Measurements from ENCODE around the gene PMM2.
A peak's percentile ranks its signal among the peaks of the same experiment; 100 is the strongest.
"Not testable (repeated sequence)": the region's sequence is repeated elsewhere in the genome, so short reads cannot be mapped to it uniquely, and the experiment has no call there.

Gene PMM2

DNA sequence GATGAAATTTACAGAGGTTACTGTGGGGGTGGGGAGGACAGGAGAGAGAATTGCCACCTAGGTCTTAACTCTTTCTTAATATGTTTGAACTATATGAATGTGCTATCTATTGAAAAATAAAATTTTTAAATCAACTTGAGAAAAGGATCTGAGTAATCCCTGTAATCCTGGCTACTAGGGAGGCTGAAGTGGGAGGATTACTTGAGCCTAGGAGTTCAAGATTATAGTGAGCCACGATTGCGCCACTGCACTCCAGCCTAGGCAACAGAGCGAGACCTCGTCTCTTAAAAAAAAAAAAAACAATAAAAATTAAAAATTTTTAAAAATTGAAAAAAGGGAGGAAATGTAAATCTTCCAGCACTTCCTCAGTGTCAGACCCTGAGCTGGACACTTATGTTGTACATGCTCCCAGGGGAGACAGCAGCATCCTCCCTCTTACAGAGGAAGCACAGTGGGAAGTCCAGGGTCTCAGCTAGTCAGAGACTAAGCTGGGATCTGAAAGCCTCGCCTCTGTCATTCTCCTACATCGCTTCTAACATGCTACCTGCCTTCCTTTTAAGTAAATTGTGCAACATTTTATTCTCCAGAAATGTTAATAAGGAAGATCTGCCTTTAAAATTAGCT, 21.9 kb downstream of the PMM2 start:
- Histone ChIP-seq H3K9me3 (replicated peaks in 1 of 11) (no peaks in the 10 kb centered on the region), H3K27ac (peak overlapping the region in 9 of 11 experiments; percentile 25 to 58 (median 46); a peak in 13 of 22 replicates), H3K4me2 (peak overlapping the region in 10 of 11 experiments; percentile 20 to 76 (median 60); a peak in 19 of 22 replicates), H3K4me1 (peaks cover 40 to 76% (median 64%) of the 10 kb centered on the region in 10 experiments), H3K4me3 (no peak overlapping the region), H3K27me3 (no peaks in the 10 kb centered on the region), H3K36me3 (peaks cover 64 to 100% (median 98%) of the 10 kb centered on the region in 11 experiments), H3K9ac (peak overlapping the region in 2 of 11 experiments; percentile 17 to 19; a peak in 3 of 22 replicates), H4K20me1 (peaks cover 0 to 96% (median 33%) of the 10 kb centered on the region in 11 experiments; a peak in 14 of 22 replicates)
- TF ChIP-seq Cebpa-rat (IDR thresholded peaks at IDR 0.05), result 0 out of 22 replicates have a peak, but pooled peaks of 2 of the 11 experiments have one; percentile 5 to 36

DNA sequence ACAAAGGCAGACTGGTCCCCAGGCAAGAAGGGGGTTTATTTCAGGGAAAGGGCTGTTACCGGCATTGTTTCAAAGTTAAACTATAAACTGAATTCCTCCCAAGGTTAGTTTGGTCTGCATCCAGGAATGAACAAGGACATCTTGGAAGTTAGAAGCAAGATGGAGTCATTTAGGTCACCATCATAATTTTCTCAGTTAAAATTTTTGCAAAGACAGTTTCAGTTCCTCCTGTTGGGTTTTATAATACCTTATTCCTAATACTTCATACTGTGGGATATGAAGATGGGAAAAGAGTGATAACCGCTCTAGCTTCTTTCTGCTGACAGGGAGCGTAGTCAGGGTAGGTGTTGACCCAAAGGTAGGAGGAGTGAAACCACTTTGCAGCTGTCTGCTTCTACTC, 24.8 kb downstream of the PMM2 start:
- TF ChIP-seq Cebpa-rat (IDR thresholded peaks at IDR 0.05), result no peak
- peaks cover 63 to 100% (median 96%) of the 10 kb centered on the region in 11 experiments for H3K36me3 ChIP-seq

DNA sequence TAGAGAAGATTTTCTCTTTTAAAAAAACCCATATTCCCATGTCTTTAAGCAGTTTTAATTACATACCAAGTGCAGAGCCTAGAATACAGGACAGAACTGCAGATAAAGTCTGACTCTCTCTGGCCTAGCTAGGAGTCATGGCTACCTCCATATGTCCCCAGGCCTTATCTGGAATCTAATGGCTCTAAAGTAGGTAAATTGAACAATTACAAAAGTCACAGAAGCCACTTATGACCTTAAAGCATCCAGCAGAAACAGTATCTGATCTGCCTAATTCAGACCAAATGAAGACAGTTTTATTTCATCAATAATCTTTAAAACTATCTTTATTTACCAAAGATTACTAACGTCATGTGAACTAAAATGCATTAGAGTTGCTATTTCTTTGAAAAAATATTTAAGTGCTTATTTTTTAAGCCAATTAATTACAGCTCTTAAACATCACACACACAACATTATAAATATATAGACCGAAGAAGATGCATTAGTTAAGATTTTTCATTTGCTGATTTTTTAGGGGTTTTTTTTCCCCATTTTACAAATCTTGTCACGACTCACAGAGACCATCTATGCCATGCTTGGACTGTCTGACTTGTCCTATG, 28.7 kb downstream of the PMM2 start:
- no peak overlapping the region for H3K9ac ChIP-seq
- no peak overlapping the region for H3K27ac ChIP-seq
- TF ChIP-seq Cebpa-rat (IDR thresholded peaks at IDR 0.05), result no peak
- H3K4me1 ChIP-seq, result peaks cover 10 to 59% (median 46%) of the 10 kb centered on the region in 10 experiments
- no peak overlapping the region for H3K4me2 ChIP-seq
- peaks cover 66 to 96% (median 86%) of the 10 kb centered on the region in 11 experiments for H3K36me3 ChIP-seq
- peaks cover 3 to 81% (median 33%) of the 10 kb centered on the region in 11 experiments; a peak in 18 of 22 replicates for H4K20me1 ChIP-seq
- H3K4me3 ChIP-seq, result no peak overlapping the region
- no peaks in the 10 kb centered on the region for H3K9me3 ChIP-seq (replicated peaks in 1 of 11)
- no peaks in the 10 kb centered on the region for H3K27me3 ChIP-seq

More for the DNA sequence above, 24.8 kb downstream of the PMM2 start:
- Histone ChIP-seq H3K27me3 (no peaks in the 10 kb centered on the region), H3K4me2 (peak overlapping the region in 2 of 11 experiments; percentile 16 to 73; a peak in 2 of 22 replicates), H3K4me3 (no peak overlapping the region), H3K4me1 (peaks cover 23 to 61% (median 49%) of the 10 kb centered on the region in 10 experiments), H4K20me1 (peaks cover 0 to 87% (median 33%) of the 10 kb centered on the region in 11 experiments; a peak in 14 of 22 replicates), H3K9me3 (replicated peaks in 1 of 11) (no peaks in the 10 kb centered on the region), H3K9ac (no peak overlapping the region), H3K27ac (0 out of 22 replicates have a peak overlapping the region, but pooled peaks of 2 of the 11 experiments have one; percentile 1 to 47)

DNA sequence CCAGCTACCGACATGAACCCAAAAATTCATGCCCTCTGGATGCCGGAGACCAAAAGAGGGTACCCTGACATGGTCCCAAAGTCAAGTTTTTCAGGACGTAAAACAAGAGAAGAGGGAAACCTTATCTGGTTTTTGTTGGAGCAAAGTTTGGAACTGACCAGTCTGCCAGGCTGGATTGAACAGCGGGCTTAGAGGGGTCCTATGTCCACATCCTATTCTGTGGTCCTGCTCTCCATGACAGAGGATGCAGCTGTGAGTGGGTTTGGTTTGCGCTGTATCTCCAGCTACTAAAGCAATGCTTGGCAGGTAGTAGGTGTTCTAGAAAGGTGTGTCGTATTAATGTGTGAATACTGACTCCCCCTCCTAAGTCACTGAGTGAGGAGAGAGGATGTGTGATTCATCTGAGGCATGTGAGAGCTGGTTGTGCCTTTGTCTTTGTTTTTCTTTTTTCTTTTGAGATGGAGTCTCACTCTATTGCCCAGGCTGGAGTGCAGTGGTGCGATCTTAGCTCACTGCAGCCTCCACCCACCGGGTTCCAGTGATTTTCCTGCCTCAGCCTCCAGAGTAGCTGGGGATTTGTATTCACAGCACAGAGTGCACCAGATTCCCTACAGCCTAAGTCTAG, 31.0 kb downstream of the PMM2 start:
- Histone ChIP-seq H4K20me1 (peaks cover 3 to 75% (median 40%) of the 10 kb centered on the region in 11 experiments; a peak in 17 of 22 replicates), H3K27ac (0 out of 22 replicates have a peak overlapping the region, but pooled peaks of 2 of the 11 experiments have one; percentile 3 to 25), H3K4me1 (peaks cover 33 to 62% (median 55%) of the 10 kb centered on the region in 10 experiments), H3K4me3 (no peak overlapping the region), H3K36me3 (peaks cover 49 to 83% (median 64%) of the 10 kb centered on the region in 11 experiments), H3K4me2 (peak overlapping the region in 6 of 11 experiments; percentile 1 to 88 (median 30); a peak in 8 of 22 replicates), H3K9me3 (replicated peaks in 1 of 11) (no peaks in the 10 kb centered on the region), H3K9ac (peak overlapping the region in 1 of 11 experiments; percentile 8; a peak in 2 of 22 replicates), H3K27me3 (no peaks in the 10 kb centered on the region)
- TF ChIP-seq Cebpa-rat (IDR thresholded peaks at IDR 0.05), result no peak

- peak overlapping the region in 7 of 10 experiments; percentile 7 to 55 (median 32); a peak in 8 of 20 replicates for H3K4me3 ChIP-seq
- no peak for TF ChIP-seq Cebpa-rat (IDR thresholded peaks at IDR 0.05)
- H3K27ac ChIP-seq, result peak overlapping the region in 9 of 11 experiments; percentile 72 to 89 (median 83); a peak in 18 of 22 replicates
- H3K27me3 ChIP-seq, result no peaks in the 10 kb centered on the region
- H3K9ac ChIP-seq, result peak overlapping the region; percentile 10 to 79 (median 73); a peak in 20 of 22 replicates
- H3K4me2 ChIP-seq, result peak overlapping the region; percentile 72 to 96 (median 88)
- H3K36me3 ChIP-seq, result peaks cover 23 to 55% (median 43%) of the 10 kb centered on the region in 11 experiments
- H3K4me1 ChIP-seq, result peaks cover 36 to 79% (median 67%) of the 10 kb centered on the region in 10 experiments
- H4K20me1 ChIP-seq, result peaks cover 3 to 75% (median 40%) of the 10 kb centered on the region in 11 experiments; a peak in 17 of 22 replicates
- H3K9me3 ChIP-seq (replicated peaks in 1 of 11), result no peaks in the 10 kb centered on the region
These were observed 33.8 kb downstream of the PMM2 start for GRCh38 chr16:8831450-8831849.

GRCh38 chr16:8831871-8832716, 34.5 kb downstream of the PMM2 start:
- H3K36me3 ChIP-seq, result peaks cover 23 to 48% (median 37%) of the 10 kb centered on the region in 11 experiments
- H3K4me1 ChIP-seq, result peaks cover 36 to 75% (median 67%) of the 10 kb centered on the region in 10 experiments
- H4K20me1 ChIP-seq, result peaks cover 3 to 76% (median 40%) of the 10 kb centered on the region in 11 experiments; a peak in 17 of 22 replicates
- peak overlapping the region; percentile 10 to 79 (median 73); a peak in 21 of 22 replicates for H3K9ac ChIP-seq
- H3K27ac ChIP-seq, result peak overlapping the region in 10 of 11 experiments; percentile 48 to 89 (median 82); a peak in 21 of 22 replicates
- H3K4me3 ChIP-seq, result peak overlapping the region in 8 of 10 experiments; percentile 7 to 55 (median 33); a peak in 12 of 20 replicates
- TF ChIP-seq Cebpa-rat (IDR thresholded peaks at IDR 0.05), result no peak
- no peaks in the 10 kb centered on the region for H3K9me3 ChIP-seq (replicated peaks in 1 of 11)
- H3K27me3 ChIP-seq, result no peaks in the 10 kb centered on the region
- H3K4me2 ChIP-seq, result peak overlapping the region; percentile 72 to 96 (median 88)

DNA sequence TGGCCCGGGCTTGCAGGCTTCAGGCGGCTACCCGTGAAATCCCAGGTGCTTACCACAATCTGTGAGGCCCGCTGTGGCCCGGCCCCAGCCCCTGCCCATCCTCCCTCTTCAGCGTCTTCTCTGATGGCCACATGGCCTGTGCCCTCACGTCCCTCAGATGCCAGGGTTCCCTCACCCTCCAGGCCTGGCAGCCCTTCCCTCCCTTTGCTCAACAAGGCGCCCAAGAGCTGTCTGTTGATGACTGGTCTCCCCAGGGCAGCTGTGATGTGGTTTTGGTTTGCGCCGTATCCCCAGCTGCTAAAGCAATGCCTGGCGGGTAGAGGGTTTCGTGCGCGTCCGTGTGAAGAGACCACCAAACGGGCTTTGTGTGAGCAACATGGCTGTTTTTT, 35.1 kb downstream of the PMM2 start:
- H3K4me2 ChIP-seq, result peak overlapping the region; percentile 72 to 96 (median 88)
- H3K36me3 ChIP-seq, result peaks cover 23 to 49% (median 35%) of the 10 kb centered on the region in 11 experiments
- peaks cover 36 to 72% (median 67%) of the 10 kb centered on the region in 10 experiments for H3K4me1 ChIP-seq
- TF ChIP-seq Cebpa-rat (IDR thresholded peaks at IDR 0.05), result peak in 4 of 11 experiments; percentile 29 to 63 (median 40); a peak in 4 of 22 replicates
- H4K20me1 ChIP-seq, result peaks cover 3 to 79% (median 40%) of the 10 kb centered on the region in 11 experiments; a peak in 17 of 22 replicates
- peak overlapping the region in 10 of 11 experiments; percentile 48 to 89 (median 82); a peak in 21 of 22 replicates for H3K27ac ChIP-seq
- H3K9ac ChIP-seq, result peak overlapping the region; percentile 10 to 79 (median 73); a peak in 21 of 22 replicates
- H3K4me3 ChIP-seq, result peak overlapping the region in 7 of 10 experiments; percentile 7 to 55 (median 34); a peak in 10 of 20 replicates
- no peaks in the 10 kb centered on the region for H3K9me3 ChIP-seq (replicated peaks in 1 of 11)
- no peaks in the 10 kb centered on the region for H3K27me3 ChIP-seq

GRCh38 chr16:8836797-8837196, 39.2 kb downstream of the PMM2 start:
- H3K4me3 ChIP-seq; H3K27me3 ChIP-seq; H3K27ac ChIP-seq; H3K9ac ChIP-seq; H3K4me2 ChIP-seq; H3K9me3 ChIP-seq (replicated peaks in 1 of 11): not testable (repeated sequence)
- Histone ChIP-seq H4K20me1 (peaks cover 0 to 73% (median 24%) of the 10 kb centered on the region in 11 experiments; a peak in 15 of 22 replicates), H3K4me1 (peaks cover 21 to 38% (median 31%) of the 10 kb centered on the region in 10 experiments), H3K36me3 (peaks cover 0 to 19% (median 5%) of the 10 kb centered on the region in 11 experiments; a peak in 5 of 22 replicates)

GRCh38 chr16:8837594-8837993, 40.0 kb downstream of the PMM2 start:
- H3K9ac ChIP-seq; H3K27me3 ChIP-seq; H3K9me3 ChIP-seq (replicated peaks in 1 of 11); H3K4me2 ChIP-seq; H3K4me3 ChIP-seq: not testable (repeated sequence)
- Histone ChIP-seq H4K20me1 (peaks cover 0 to 73% (median 16%) of the 10 kb centered on the region in 11 experiments; a peak in 14 of 22 replicates), H3K36me3 (peaks cover 0 to 13% (median 0%) of the 10 kb centered on the region in 11 experiments; a peak in 2 of 22 replicates), H3K4me1 (peaks cover 13 to 30% (median 23%) of the 10 kb centered on the region in 10 experiments), H3K27ac (0 out of 22 replicates have a peak overlapping the region, but pooled peaks of 1 of the 11 experiments have one; percentile 11)

GRCh38 chr16:8842016-8842415, 44.4 kb downstream of the PMM2 start:
- Histone ChIP-seq H4K20me1 (peaks cover 18 to 90% (median 40%) of the 10 kb centered on the region in 11 experiments; a peak in 21 of 22 replicates), H3K4me1 (peaks cover 0 to 30% (median 18%) of the 10 kb centered on the region in 10 experiments; a peak in 16 of 20 replicates), H3K36me3 (peaks cover 12 to 36% (median 20%) of the 10 kb centered on the region in 11 experiments)
- H3K9me3 ChIP-seq (replicated peaks in 1 of 11); H3K4me2 ChIP-seq; H3K9ac ChIP-seq; H3K27me3 ChIP-seq; H3K4me3 ChIP-seq; H3K27ac ChIP-seq: not testable (repeated sequence)

- H3K9me3 ChIP-seq (replicated peaks in 1 of 11); H3K4me3 ChIP-seq; H3K27me3 ChIP-seq; H3K4me2 ChIP-seq; H3K27ac ChIP-seq; H3K9ac ChIP-seq: not testable (repeated sequence)
- Histone ChIP-seq H3K4me1 (peaks cover 4 to 43% (median 30%) of the 10 kb centered on the region in 10 experiments), H4K20me1 (peaks cover 23 to 89% (median 53%) of the 10 kb centered on the region in 11 experiments; a peak in 21 of 22 replicates), H3K36me3 (peaks cover 23 to 43% (median 30%) of the 10 kb centered on the region in 11 experiments)
These were observed 45.7 kb downstream of the PMM2 start for GRCh38 chr16:8843296-8843695.

Data from BLaER1 treated with 17β-estradiol and CSF1 and Interleukin-3, amounts not matched to agents 10 nM and 100 nM (cell line).